HG02588 (cell line): ENCODE measurements around the gene RAX2.
"Not testable (repeated sequence)": the region's sequence is repeated elsewhere in the genome, so short reads cannot be mapped to it uniquely, and the experiment has no call there.

Source experiments
- ATAC-seq: cut with Tn5 transposase; IDR thresholded peaks from one replicate; pipeline ENCODE4 v1.9.1; 2021; ENCODE audit warnings: mild to moderate bottlenecking, moderate library complexity; ENCODE audit not compliant: unreplicated experiment

RAX2 gene

GRCh38 chr19:3762130-3762473 is 9.9 kb downstream of the RAX2 start:
- ATAC-seq, result no peak

DNA sequence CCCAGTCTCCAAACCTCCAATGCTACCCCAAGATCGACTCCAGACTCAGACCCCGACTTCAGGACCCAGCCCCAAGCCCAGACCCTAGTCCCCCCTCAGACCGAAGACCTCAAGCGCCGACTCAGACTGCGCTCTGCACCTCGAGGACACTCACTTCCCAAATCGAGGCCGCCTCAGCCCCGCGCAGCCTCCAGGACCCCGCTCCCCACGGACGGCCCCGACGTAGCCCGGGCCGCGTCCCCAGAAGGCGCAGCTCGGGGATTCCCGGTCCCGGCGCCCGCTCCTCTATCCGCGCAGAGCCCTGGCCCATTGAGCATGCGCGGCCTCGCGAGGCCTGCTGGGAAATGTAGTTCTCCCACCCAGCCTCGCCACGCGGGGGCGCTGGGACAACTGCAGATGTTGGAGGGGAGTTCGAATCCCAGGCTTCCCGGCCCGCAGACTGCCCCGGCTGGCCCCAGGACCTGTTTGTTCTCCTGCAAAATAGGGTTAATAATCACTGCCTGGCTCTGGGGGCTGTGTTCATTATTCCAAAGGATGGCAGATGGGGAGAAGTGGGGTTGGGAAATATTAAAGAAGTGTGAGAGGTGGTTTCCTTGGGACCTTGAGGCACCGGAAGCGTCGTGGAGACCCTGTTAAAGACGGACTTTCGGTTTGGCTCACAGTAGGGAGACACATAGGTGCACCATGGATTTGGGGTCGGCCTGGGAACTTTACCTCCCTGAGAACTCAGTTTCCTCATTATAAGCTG is 10.5 kb downstream of the RAX2 start, which contains the start of gene APBA3:
TSS of gene APBA3 (minus strand) at position 311 of the 748 bp plus-strand sequence. CDS start 1,428 bp downstream, outside the sequence.
- peak; percentile 51 for ATAC-seq

DNA sequence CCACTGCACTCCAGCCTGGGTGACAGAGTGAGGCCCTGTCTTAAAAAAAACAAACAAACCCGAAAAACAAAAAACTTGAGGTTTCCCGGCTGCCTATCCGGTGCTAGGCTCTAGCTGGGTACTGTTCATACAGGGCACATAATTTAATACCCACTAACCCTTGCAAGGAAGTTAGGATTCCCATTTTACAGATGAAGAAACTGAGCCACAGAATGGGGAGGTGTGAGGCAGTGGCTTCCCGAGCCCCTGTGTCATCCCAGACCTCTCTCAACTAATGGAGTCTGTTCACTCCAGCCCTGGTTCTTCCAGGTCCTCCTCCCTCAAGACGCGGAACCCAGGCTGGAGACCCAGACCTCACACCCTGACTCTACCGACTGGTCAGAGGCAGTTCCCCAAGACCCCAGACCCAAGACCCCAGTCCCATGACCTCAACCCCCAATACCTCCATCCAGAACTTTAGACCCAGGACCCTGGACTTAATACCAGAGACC is 11.1 kb downstream of the RAX2 start:
- no peak for ATAC-seq

DNA sequence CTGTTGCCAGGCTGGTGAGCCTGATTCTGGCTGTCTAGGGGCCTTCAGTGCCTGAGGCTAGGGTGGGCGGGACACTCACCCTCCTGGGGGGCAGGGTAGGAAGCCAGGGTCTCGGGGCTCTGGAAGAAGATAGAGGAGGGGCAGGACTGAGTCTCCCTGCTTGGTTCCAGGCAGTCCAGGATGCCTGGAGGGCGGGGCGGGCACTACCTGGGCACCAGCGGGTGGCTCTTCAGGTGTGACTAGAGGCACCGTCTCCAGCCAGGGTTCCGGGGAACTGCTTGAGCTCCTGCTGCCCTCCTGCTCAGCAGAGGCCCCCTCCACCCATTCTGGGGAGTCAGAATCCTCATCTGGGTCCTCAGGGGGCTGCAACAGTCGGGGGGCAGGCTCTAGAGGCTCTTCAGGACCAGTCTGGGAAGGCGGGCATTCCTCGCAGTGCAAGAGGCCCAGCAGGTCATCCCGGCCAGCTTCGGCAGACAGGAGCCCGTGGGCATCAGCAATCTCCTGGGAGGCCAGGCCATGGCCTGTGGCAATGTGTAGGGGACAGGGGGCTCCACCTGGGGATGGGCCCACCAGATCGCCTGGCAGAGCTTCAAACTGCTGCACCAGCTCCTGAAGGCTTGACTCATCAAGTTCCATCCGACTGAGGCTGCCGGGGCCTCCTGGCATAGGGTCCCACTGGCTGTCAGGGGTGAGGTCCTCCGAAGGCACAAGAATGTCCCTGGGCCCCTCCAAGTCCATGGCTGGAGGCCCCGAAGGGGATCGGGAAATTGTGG is 12.4 kb downstream of the RAX2 start:
- no peak for ATAC-seq

- ATAC-seq, result not testable (repeated sequence)
Observed at GRCh38 chr19:3758297-3758696, 13.7 kb downstream of the RAX2 start.

DNA sequence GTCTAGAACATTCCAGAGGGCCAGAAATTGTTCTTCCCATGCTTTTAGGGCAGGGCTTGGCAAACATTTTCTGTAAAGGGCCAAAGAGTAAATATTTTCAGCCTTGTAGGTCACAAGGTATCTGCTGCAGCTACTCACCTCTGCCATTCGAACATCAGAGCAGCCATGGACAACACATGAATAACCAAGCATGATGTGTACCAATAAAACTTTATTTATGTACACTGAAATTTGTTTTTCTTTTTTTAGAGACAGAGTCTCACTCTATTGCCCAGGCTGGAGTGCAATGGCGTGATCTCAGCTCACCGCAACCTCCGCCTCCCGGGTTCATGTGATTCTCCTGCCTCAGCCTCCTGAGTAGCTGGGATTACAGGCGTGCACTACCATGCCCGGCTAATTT is 14.3 kb downstream of the RAX2 start:
- ATAC-seq, result not testable (repeated sequence)

DNA sequence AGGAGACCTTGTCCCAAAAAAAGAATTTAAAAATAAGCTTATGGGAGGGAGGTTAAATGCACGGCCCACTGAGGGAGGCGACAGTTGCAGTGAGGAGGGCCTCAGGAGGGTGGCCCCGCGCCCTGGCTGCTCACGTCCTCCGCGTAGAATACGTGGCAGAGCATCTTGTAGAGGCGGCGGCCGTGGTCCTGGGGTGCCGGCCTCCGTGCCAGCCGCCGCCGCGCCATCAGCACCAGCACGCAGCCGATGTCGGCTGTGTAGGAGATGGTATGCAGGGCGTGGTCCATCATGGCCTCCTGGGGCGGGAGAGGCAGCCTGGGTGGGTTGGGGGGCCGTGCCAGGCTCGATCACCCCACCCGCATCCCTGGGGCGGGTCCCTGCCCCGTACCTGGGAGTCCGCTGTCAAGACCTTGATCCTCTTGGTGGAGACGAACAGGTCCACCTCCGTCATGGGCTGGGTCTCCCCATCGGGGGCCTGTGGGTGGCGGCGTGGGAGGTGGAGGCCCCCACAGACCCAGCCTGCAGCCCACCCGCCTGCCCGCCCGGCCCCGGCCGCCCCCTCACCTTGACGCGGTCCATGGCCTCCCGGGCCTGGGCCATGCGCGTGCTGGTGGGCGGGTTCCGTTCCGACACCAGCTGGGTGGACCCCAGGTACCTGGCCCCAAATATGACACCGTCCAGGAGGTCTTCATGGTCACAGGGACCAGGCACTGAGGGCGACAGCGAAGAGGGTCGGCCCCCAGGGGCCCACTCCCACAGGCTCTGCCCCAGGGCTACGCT is 18.2 kb downstream of the RAX2 start:
- no peak for ATAC-seq

GRCh38 chr19:3752492-3752891 is 19.5 kb downstream of the RAX2 start:
- ATAC-seq, result no peak

DNA sequence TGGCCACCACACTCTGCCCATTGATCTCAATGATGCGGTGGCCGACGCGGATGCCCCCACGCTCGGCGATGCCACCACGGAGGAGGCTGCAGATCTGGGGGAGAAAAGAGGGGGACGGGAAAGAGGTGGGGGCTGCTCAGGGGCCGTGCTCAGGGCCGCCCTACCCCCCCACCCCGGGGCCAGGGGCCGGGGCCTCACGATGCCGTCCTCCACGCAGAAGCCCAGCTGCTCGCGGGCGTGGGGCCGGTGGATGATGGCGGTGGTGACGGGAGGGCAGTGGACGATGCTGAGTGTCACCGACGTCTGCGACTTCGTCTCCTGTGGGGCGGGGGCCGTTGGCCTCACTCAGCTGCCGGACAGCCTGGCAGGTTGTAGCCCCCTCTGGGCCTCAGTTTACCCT is 20.8 kb downstream of the RAX2 start:
- ATAC-seq, result no peak

DNA sequence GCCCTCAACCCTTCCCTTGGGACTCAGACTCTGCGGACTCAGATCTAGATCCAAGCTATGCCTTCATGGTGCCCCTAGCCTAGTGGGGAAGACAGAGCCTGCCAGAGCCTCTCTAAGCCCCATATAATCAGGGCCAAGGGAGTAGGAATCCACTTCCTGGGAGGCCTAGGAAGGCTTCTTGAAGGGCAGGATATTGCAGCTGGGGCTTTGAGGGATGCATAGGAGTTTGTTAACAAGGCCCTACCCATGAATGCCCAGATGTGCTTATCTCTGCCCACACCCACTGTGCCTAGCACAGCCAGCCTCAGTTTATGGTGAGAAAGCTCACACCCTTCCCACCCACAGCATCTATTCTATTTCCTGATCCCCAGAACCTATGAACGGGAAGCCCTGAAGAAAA is 21.8 kb downstream of the RAX2 start:
- no peak for ATAC-seq

- ATAC-seq, result no peak
Observed at GRCh38 chr19:3748965-3749364, 23.1 kb downstream of the RAX2 start.

GRCh38 chr19:3746371-3747056 is 25.5 kb downstream of the RAX2 start:
- no peak for ATAC-seq

DNA sequence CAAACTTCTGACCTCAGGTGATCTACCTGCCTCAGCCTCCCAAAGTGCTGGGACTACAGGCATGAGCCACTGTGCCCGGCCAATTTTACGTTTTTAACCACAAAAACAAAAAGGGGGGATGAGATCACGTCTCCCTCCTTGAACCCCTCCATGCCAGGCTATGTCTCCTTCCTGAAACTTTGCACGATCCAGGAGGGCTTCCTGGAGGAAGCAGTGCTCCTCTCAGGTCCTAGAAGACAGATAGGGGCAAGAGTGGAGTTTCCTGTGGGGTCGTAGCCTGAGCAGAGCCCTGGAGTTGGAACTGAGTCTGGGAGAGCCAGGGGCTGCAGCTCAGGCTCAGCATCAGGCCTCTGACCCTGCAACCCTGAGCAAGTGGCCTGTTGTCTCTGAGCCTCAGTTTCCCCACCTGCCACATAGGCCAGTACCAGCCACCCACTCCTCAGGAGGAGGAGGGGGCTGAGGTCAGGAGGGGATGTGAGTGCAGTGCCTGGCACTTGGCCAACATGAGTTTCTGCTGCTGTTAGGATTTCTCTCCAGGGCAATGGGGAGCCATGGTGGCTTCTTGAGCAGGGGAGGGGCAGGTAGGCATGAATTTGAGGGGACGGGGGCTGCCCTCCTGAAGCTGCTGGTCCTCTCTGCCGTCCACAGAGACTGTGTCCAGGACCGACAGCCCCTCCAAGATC is 26.5 kb downstream of the RAX2 start:
- no peak for ATAC-seq

DNA sequence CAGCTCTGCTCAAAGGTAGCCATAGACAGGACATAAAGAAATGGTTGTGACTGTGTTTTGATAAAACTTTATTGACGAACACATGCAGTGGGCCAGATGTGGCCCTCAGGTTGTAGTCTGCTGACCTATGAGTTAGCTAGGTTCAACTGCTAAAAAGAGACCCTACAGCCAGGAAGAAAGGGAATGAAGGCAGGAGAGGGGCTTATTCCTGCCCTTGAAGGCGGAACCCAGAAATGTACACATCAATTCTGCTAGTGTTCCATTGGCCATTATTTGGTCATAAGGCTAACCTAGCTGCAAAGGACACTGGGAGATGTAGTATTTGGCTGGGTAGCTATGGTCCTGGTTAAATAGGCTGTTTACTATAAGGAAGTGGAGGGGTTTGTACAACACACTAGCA is 28.5 kb downstream of the RAX2 start:
- ATAC-seq, result no peak

- ATAC-seq, result no peak
Observed at GRCh38 chr19:3740431-3740830, 31.6 kb downstream of the RAX2 start.

GRCh38 chr19:3738477-3739220 is 33.4 kb downstream of the RAX2 start:
- no peak for ATAC-seq

DNA sequence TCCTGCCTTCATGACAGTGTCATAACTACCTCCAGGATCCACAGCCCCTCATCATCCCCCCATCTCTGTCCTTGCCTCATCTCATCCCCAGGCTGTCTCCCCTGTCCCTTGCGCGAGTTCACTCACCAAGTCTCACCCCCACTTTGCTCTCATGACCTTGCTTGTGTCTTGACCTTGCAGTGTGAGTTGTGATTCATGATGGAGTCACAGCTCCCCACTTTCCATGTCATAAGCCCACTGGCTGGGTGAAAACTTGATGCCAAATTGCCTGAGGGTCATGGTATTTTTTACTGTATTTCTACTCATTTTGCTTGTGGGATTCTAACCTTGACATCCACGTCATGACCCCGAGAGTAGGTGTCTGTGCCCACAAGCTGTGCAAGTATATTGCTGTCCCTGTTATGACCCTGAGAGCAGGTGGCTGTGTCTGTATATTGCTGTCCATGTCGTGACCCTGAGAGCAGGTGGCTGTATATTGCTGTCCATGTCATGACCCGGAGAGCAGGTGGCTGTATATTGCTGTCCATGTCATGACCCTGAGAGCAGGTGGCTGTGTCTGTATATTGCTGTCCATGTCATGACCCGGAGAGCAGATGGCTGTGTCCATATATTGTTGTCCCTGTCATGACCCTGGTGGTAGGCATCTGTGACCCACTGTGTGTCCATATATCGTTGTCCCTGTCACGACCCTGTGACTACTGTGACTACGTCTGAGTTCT is 34.4 kb downstream of the RAX2 start:
- no peak for ATAC-seq

- ATAC-seq, result no peak
Observed at GRCh38 chr19:3736106-3736724, 35.8 kb downstream of the RAX2 start.

DNA sequence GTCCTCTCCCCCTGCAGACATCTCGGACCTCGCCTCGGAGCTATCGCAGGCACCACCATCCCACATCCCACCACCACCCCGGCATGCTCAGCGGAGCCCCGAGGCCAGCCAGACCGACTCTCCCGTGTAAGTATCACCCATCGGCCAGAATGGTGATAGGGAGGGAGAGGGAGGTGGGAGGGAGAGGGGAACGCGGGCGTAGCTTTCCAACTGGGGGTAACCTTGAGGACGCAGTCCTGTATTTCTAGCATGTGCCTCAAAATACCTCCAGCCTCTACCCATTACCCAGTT is 37.8 kb downstream of the RAX2 start:
- ATAC-seq, result no peak
